Left lung (tissue), 10 donors: ENCODE measurements around the gene FGFR1OP2. TPM values are rescaled to one million over a fixed set of nuclear protein-coding genes. Genes with fewer than 3 reads are reported as not detected.

Source experiments
- ATAC-seq: fragments of 200-7000 bp; cut with Tn5 transposase; one replicate; pipeline ENCODE4 v1.9.1; 2020; ENCODE audit warnings: moderate library complexity
- DNase-seq, 4 donors: peaks; one replicate each; pipeline ENCODE4 v3.0.0-alpha.2; 2013 to 2020
- H3K27ac ChIP-seq, 2 donors: fragments of 200-600 bp; sonication (generic) in 1 of 2; one replicate each; pipeline versions ENCODE4 v1.5.0 to v1.8.0; 2020 to 2021
- H3K27me3 ChIP-seq, 2 donors: fragments of 200-600 bp; sonication (generic) in 1 of 2; one replicate each; pipeline versions ENCODE4 v1.5.0 to v1.8.0; 2020 to 2021
- H3K36me3 ChIP-seq, 2 donors: fragments of 200-600 bp; sonication (generic) in 1 of 2; one replicate each; pipeline versions ENCODE4 v1.5.0 to v1.8.0; 2020 to 2021
- H3K4me1 ChIP-seq, 2 donors: fragments of 200-600 bp; one replicate each; pipeline ENCODE4 v1.8.0; 2021
- H3K4me3 ChIP-seq, 2 donors: fragments of 200-600 bp; sonication (generic) in 1 of 2; one replicate each; pipeline versions ENCODE4 v1.5.0 to v1.8.0; 2020 to 2021; ENCODE audit warnings: mild to moderate bottlenecking in 1 of 2
- H3K9me3 ChIP-seq, 2 donors: fragments of 200-600 bp; sonication (generic) in 1 of 2; one replicate each; pipeline versions ENCODE4 v1.5.0 to v1.8.0; 2020 to 2021
- CTCF ChIP-seq, 2 donors: fragments of 200-600 bp; sonication (generic) in 1 of 2; IDR thresholded peaks; one replicate each; pipeline versions ENCODE4 v1.5.0 to v1.8.0; 2021; ENCODE audit warnings: antibody characterized with exemption in 2 of 2
- intact Hi-C, 2 donors: fragments of 100-400 bp; cut with DNase I; formaldehyde crosslinking; loops; one replicate each; pipeline versions ENCODE4 v1.11.2 to v1.14.2; 2022
- polyA plus RNA-seq, 6 donors: library from polyadenylated mRNA; unstranded; fragments of 120-200 nt; gene quantifications; one replicate each; pipeline ENCODE4 v1.2.1, GENCODE V29; 2013; ENCODE audit not compliant: insufficient read length in 6 of 6
- total RNA-seq, 2 donors: library from RNA; stranded (reverse); fragmentation: NEBNext Ultra II Directional; extraction: Animal tissue kit (Norgen Biotek cat#: 25700); gene quantifications; one replicate each; pipeline ENCODE4 v1.2.1, GENCODE V29; 2021
- donor health status: DM: no; HTN: yes; CAD: no.
- donor health status: DM: no; HTN: no; CAD: no.

The FGFR1OP2 gene
- total and polyA plus RNA-seq, 8 donors = 44.0 to 101 (median 83.5) TPM

GRCh38 chr12:27008081-27008480, 69.8 kb downstream of the FGFR1OP2 start:
- TF ChIP-seq CTCF (IDR thresholded peaks at IDR 0.05) = no peak
- DNase-seq (no peak), ATAC-seq (no peak)
- no peak overlapping the region for H3K4me3 ChIP-seq
- no peaks in the 10 kb centered on the region for H3K36me3 ChIP-seq
- no peaks in the 10 kb centered on the region for H3K9me3 ChIP-seq
- no peaks in the 10 kb centered on the region for H3K27me3 ChIP-seq
- no peak overlapping the region for H3K27ac ChIP-seq
- peaks cover 4 to 63% of the 10 kb centered on the region in 2 donors for H3K4me1 ChIP-seq
- intact Hi-C loops = no loop called here

GRCh38 chr12:27009881-27010301, 71.6 kb downstream of the FGFR1OP2 start:
- intact Hi-C loops = no loop called here
- H3K4me1 ChIP-seq = peaks cover 4 to 73% of the 10 kb centered on the region in 2 donors
- H3K4me3 ChIP-seq = no peak overlapping the region
- DNase-seq (no peak), ATAC-seq (no peak)
- H3K9me3 ChIP-seq = no peaks in the 10 kb centered on the region
- H3K27ac ChIP-seq = no peak overlapping the region
- H3K27me3 ChIP-seq = no peaks in the 10 kb centered on the region
- no peaks in the 10 kb centered on the region for H3K36me3 ChIP-seq
- TF ChIP-seq CTCF (IDR thresholded peaks at IDR 0.05) = no peak

GRCh38 chr12:27012239-27012981, 74.1 kb downstream of the FGFR1OP2 start:
- Histone ChIP-seq H3K36me3 (no peaks in the 10 kb centered on the region), H3K27me3 (no peaks in the 10 kb centered on the region), H3K4me1 (peaks cover 4 to 75% of the 10 kb centered on the region in 2 donors), H3K9me3 (no peaks in the 10 kb centered on the region), H3K27ac (peak overlapping the region; percentile 33 to 96), H3K4me3 (peak overlapping the region in 1 of 2 donors; percentile 84)
- TF ChIP-seq CTCF (IDR thresholded peaks at IDR 0.05) = no peak
- intact Hi-C loops = no loop called here
- DNase-seq = no peak
- peak; percentile 10 for ATAC-seq

- Histone ChIP-seq H3K27me3 (no peaks in the 10 kb centered on the region), H3K4me1 (peaks cover 4 to 75% of the 10 kb centered on the region in 2 donors), H3K27ac (peak overlapping the region; percentile 33 to 96), H3K36me3 (no peaks in the 10 kb centered on the region), H3K9me3 (no peaks in the 10 kb centered on the region), H3K4me3 (peak overlapping the region in 1 of 2 donors; percentile 84)
- intact Hi-C loops = no loop called here
- no peak for DNase-seq
- no peak for ATAC-seq
- TF ChIP-seq CTCF (IDR thresholded peaks at IDR 0.05) = no peak
These were observed 74.6 kb downstream of the FGFR1OP2 start for GRCh38 chr12:27012982-27013255.

GRCh38 chr12:27013611-27014084, 75.4 kb downstream of the FGFR1OP2 start:
- H3K27ac ChIP-seq = peak overlapping the region; percentile 90 to 96
- no peaks in the 10 kb centered on the region for H3K36me3 ChIP-seq
- intact Hi-C loops = no loop called here
- H3K27me3 ChIP-seq = no peaks in the 10 kb centered on the region
- H3K9me3 ChIP-seq = no peaks in the 10 kb centered on the region
- no peak for TF ChIP-seq CTCF (IDR thresholded peaks at IDR 0.05)
- peak overlapping the region; percentile 74 to 84 for H3K4me3 ChIP-seq
- DNase-seq (peak in 1 of 4 donors; percentile 24), ATAC-seq (peak; percentile 25)
- peaks cover 4 to 70% of the 10 kb centered on the region in 2 donors for H3K4me1 ChIP-seq
